GM19468 (cell line): ENCODE data around the gene ANKIB1.
"Not testable (repeated sequence)": the region's sequence is repeated elsewhere in the genome, so short reads cannot be mapped to it uniquely, and the experiment has no call there.

ENCODE experiments used
- ATAC-seq: cut with Tn5 transposase; IDR thresholded peaks from one replicate; pipeline ENCODE4 v1.9.1; 2021; ENCODE audit warnings: mild to moderate bottlenecking, moderate library complexity, moderate number of reproducible peaks; ENCODE audit not compliant: unreplicated experiment; ENCODE audit errors: extremely low read depth

Gene ANKIB1, protein sequence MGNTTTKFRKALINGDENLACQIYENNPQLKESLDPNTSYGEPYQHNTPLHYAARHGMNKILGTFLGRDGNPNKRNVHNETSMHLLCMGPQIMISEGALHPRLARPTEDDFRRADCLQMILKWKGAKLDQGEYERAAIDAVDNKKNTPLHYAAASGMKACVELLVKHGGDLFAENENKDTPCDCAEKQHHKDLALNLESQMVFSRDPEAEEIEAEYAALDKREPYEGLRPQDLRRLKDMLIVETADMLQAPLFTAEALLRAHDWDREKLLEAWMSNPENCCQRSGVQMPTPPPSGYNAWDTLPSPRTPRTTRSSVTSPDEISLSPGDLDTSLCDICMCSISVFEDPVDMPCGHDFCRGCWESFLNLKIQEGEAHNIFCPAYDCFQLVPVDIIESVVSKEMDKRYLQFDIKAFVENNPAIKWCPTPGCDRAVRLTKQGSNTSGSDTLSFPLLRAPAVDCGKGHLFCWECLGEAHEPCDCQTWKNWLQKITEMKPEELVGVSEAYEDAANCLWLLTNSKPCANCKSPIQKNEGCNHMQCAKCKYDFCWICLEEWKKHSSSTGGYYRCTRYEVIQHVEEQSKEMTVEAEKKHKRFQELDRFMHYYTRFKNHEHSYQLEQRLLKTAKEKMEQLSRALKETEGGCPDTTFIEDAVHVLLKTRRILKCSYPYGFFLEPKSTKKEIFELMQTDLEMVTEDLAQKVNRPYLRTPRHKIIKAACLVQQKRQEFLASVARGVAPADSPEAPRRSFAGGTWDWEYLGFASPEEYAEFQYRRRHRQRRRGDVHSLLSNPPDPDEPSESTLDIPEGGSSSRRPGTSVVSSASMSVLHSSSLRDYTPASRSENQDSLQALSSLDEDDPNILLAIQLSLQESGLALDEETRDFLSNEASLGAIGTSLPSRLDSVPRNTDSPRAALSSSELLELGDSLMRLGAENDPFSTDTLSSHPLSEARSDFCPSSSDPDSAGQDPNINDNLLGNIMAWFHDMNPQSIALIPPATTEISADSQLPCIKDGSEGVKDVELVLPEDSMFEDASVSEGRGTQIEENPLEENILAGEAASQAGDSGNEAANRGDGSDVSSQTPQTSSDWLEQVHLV

DNA sequence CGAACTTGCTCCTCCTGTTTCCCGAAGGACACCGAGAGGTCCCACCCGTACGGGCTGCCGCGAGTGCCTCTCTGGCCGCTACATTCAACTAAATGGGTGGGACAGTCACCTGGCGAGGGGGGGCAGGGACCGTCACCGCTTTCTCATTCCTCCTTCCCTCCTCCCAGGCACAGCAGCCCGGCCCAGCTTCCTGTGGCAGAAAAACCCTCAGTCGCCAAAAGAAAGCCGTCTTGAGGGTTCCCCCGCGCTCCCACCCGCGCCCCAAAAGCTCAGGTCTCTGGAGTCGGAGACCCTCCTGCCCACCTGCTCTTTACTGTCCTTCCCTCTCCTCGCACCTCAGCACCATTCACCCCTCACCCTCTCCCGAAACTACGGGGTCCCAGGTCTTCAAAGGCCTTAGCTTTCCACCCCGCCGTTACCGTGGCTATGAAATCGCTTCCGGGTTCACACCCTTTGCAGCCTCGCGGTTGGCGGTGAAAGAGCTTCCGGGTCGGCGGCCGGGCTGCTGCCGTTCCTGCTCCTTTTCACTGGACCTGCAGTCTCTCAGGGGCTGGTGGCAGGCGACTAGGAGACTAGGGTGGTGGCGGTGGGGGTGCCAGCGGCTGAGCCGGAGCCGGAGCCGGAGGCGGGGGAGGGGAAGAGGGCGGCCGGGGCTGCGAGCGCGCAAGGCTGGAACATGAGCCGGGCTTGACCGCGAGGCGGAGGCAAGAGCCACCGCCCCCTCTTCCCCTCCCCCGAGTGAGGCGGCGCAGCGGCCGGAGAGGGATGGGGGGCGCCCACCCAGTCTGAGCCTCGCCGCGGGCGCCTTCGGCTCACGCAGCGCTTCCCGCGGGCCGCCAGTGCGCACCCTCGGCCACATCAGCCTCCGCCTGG lies at the start of gene ANKIB1, which contains the start of gene KRIT1:
Gene ANKIB1 (plus strand): TSS at position 488 of the 873 bp plus-strand sequence. CDS start 49,005 bp downstream, outside the sequence.
Gene KRIT1 (minus strand): TSS at position 428 of the 873 bp plus-strand sequence. CDS start 3,779 bp downstream, outside the sequence.
- ATAC-seq: peak; percentile 76

DNA sequence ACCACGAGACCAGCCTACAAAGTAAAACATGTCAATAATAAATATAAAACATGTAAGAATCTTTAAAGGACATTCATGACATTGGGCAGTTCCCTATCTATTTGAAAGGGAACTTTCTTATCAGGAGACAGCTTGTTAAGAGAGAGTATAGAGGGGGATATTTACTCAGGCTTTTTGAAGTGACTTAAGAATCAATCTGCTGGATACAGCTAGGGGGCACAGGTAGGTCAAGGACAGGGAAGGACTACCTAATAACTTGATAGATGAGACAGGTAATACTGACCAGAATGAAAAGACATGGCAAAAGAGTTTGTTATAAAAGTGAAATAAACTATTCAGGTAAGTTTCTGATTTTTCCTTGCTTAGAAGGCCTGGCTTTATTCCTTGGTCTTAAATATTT lies 45.0 kb upstream of the ANKIB1 start:
- no peak for ATAC-seq

DNA sequence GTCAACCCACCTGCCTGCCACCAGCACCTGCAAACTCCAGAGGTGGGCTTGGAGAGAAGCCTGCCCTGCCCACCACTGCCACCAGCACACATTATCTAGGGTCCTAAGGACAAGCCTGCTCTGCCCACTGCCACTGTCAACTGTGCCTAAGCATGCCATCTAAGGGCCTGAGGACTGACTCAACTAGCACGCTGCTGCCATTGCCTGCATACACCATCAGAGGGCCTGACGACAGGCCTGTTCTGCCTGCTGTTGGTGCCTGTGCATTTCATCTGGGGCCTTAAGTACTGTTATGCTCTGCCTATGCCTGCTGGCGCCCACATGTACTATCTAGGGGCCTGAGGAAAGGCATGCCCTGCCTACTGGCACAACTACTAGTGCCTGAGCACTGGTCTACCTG lies 39.8 kb upstream of the ANKIB1 start:
- ATAC-seq: no peak

DNA sequence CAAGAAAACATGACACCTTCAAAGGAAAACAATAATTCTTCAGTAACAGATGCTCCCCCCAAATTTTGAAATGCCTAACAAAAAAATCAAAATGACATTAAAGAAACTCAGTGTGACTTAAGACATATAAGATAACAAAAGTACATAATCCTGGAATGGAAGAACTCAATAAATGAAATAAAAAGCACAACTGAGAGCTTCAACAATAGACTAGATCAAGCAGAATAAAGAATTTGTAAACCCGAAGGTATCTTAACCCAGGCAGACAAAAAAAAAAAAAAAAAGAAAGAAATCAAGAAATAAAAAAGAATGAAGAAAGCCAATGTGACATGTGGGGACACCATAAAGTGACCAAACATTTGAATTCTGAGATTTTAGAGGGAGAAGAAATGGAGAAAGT lies 39.1 kb upstream of the ANKIB1 start:
- no peak for ATAC-seq

DNA sequence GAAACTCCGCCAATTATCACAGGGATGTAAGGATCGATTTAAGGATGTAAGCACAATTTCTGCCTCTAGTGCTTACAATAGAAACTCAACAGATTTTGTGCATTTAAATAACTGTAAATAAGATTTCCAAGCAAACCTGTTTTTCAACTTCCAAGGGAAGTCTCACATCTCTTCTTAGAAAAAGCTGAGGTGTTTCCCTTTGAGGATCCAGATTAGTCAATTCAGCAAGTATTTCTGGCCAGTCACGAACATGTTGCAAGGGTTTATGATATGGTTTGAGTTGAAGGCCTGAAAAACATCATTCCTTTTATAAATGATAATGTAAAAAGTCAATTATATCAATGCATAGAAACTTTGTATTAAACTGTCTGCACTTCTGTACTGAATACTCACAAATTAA lies 24.0 kb upstream of the ANKIB1 start:
- ATAC-seq: no peak

DNA sequence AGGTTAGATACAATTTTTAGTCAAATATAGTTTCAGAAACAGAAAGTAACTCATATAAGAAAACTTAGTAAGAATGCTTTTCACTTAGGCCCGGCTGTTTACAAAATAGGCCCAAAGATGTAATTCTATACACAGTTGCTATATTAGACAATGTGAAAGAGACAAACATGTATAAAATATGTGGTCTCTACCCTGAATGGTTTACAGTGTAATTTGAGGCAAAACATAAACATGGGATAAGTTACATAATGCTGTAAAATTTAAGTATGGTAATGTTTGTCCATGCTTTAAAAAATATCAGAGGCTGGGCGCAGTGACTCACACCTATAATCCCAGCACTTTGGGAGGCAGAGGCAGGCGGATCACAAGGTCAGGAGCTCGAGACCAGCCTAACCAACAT lies 18.8 kb upstream of the ANKIB1 start:
- ATAC-seq: no peak

DNA sequence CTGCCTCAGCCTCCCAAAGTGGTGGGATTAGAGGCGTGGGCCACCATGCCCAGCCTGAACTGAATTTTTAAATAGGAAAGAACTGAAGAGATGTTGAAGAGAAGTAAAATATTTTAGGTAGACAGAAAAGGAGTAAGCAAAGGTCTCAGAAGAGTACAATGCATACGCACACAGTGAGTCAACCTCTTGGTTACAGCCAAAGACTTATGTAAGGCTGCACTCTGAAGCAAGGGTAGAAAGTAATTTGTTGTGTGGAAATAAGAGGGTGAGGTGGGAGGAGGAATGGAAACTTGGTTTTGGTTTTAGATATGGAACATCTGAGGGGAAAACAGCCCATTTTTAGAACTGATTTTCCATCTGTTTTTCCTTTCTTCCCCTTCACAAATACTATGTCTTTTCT lies 17.7 kb upstream of the ANKIB1 start:
- ATAC-seq: no peak

DNA sequence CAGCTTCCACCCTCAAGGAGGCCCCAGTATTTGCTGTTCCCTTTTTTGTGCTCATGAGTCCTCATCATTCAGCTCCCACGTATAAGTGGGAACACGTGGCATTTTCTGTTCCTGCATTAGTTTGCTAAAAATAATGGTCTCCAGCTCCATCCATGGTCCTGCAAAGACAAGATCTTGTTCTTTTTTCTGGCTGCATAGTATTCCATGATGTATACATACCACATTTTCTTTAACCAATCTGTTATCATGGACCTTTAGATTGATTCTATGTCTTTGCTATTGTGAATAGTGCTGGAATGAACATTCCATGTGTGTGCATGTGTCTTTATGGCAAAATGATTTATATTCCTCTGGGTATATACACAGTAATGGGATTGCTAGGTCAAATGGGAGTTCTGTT lies 17.0 kb upstream of the ANKIB1 start:
- no peak for ATAC-seq

DNA sequence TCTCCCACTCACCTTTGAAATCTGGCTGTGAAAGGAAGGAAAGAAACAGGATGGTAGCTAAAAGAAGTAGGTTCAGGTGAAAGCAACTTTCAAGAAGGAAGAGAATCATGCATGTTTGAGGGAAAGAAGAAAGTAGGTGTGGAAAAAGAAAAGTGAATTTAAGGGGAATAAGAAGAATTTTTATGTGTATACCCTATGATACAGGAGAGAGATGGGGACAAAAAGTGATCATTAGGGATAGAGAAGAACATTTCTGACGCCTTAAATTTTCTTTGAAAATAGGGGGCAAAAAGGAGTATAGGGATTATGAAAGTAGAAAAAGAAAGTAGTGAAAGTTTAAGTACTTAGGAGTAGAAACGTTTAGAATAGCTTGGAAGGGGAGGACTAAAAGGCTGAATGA lies 15.2 kb upstream of the ANKIB1 start:
- ATAC-seq: no peak

DNA sequence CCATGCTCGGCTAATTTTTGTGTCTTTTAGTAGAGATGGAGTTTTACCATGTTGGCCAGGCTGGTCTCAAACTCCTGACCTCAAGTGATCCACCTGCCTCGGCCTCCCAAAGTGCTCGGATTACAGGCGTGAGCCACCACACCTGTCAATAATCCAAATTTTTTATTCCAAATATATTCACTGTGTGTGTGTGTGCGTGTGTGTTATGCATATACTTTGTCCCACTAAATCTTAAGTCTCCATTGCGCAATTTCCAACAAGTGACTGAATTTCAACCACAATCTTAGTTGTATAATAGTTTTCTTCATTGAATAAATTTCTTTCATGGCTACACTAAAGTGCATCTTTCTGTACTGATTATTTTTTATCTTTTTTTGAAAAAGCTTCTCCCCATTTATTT lies 2.8 kb upstream of the ANKIB1 start:
- ATAC-seq: no peak

DNA sequence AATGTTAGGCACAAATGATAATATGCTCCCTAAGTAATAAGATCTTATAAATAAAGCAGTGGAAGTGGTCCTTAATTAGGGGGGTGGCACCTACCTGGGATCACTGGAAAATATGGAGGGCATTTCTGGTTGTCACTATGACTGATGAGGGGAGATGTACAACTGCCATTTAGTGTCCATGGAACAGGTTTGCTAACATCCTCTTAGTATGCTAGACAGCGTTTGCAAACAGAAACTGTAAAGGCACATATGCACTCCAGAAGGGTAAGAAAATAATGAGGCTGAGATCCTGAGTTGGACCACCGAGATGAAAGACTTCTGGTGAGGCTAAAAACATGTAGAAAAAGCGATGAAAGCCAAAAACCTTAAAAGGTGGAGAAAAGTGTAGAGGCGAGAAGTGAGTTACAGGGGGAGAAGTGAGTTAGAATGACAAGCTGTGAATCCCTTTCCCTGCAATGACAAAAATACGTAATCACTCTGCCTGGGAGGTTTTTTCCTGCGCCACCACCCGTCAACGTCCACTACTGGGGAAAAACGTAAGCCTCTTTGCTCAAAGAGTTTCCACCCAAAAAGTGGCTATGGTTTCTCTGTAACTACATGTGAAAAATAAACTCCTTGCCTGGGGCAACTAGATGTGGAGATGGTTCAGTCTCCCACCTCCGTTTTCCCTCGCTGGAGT lies 827 bp upstream of the ANKIB1 start:
- no peak for ATAC-seq

DNA sequence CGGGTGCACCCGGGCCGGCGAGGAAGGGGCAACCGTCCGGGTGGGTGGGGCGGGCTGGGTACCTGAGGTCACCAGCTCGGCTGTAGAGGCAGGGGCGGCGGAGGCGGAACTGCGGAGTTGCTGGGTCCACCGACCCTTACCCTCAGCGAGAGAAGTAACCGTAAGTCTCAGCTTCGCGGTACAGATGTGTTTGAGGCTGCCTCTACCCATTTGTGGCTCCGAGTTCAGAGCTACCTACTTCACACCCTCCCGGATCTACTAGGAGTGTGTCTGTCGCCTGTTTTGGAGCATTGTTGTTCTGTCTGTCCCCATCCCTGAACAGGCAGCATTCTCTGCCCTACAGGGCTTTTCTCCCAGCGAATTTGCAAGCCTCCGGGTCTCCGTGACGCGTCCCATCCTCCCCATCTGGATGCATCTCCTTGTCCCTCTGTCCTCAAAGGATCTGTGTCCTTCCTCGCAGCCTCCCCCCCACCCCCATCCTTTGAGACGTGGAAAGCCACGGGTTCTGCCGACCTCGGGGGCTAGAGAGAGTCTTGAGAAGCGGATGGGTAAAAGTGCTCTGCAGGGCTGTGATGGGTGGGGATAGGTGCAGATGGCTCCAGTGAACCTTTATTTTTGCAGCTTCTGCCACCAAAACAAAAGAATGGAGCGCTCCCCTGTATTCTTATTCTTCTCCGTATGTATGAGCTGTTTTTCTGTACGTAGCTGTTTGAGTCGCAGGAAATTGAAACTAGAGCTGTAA lies 757 bp downstream of the ANKIB1 start:
- peak; percentile 3 for ATAC-seq

DNA sequence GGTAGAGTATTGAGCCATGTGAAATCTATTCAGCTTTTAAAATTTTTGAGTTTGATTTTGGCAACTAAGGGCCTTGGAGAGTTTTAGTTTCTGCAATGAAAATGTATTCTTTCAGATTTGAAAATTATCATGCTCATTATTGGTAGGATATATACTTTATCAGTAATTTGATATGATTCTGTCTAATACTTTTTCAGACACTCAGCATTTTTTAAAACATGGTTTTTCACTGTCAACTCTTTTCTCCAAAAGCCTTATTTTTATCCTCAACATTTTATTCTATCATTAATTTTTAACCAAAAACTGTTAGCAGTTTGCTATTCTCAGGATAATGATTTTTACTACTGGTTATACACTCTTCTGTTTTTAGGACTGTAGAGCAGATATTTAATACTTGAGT lies 4.8 kb downstream of the ANKIB1 start:
- no peak for ATAC-seq

DNA sequence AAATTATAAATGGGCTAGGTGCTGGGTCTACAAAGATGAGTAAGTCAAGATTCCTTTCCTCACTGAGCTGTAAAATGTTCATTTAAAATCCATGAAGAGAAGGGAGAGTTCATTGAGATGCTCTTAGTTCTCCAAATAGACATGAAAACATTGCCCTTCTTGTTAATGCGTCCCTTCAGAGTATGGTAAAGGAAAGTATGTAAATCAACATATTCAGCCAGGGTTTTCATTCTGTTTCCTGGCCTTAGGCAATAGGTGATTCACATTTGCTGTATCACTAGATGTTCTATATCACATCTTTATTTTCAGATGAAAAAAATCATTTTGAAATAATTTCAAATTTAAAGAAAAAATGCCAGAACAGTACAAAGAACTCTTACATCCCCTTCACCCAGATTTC lies 5.4 kb downstream of the ANKIB1 start:
- no peak for ATAC-seq

DNA sequence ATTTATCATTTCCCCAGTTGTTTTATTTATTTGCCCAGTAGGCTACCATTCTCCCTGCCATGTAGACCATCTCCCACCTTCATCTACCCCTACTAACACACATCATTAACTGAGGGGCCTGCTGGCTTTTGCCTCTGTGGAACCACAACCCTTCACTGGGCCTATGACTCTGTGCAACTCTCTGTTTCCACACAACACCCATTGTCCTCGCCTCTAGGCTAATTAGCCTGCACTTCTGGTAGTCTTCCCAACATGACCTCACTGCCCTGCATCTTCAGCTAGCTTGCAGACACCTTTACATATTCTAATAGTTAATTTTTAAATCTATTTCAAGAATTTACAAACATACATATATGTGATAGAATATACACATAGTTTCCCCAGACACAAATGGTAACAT lies 7.5 kb downstream of the ANKIB1 start:
- ATAC-seq: no peak

DNA sequence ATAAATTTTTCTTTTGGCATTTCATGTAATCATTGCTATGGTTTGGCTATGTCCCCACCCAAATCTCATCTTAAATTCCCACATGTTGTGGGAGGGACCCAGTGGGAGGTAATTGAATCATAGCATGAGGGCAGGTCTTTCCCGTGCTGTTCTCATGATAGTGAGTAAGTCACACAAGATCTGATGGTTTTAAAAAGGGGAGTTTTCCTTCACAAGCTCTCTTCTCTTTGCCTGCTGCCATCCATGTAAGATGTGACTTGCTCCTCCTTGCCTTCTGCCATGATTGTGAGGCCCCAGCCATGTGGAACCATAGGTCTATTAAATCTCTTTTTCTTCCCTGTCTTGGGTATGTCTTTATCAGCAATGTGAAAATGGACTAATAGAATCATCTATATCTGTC lies 9.0 kb downstream of the ANKIB1 start:
- not testable (repeated sequence) for ATAC-seq

DNA sequence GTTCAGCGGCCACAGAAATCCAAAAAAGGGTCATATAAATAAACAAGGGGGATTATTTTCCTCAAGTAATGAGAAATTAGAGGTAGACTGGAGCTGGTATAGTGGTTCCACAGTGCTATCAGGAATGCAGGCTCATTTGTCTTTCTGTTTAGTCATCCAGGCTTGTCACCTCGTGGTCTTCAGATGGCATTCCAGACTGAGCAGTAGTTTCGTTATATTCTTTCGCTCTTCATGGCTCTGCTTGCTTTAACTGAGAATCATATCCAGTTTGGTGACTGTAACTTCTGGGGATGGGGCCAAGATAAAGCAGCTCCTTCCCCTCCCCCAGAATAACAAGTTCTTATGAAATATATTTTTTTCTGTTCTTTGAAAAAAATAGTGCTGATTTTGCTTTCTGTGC lies 9.5 kb downstream of the ANKIB1 start:
- ATAC-seq: no peak

DNA sequence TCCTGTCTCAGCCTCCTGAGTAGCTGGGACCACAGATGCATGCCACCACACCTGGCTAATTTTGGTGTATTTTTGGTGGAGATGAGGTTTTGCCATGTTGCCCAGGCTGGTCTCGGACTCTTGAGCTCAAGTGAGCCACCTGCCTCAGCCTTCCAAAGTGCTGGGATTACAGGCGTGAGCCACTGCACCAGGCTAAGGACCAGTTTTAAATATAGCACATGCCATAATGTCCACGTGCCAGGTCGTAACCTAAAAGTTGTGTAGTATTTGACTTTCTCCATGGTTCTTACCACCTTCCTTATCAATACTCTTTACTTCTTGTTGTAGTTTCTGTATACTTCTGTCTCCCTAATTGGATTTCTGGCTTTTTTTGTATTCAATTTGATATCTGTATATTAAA lies 13.3 kb downstream of the ANKIB1 start:
- no peak for ATAC-seq
